VCaP (cell line): ENCODE data around the gene CNTN4.

ENCODE experiments used
- H3K27ac ChIP-seq: fragments of 450-650 bp; 2 replicates; pipeline ENCODE4 v1.5.1; 2017
- TF ChIP-seq, protein P1 (sequence below): fragments of 450-650 bp; conservative IDR thresholded peaks from 2 replicates; pipeline ENCODE4 v1.5.1; 2017; ENCODE audit warnings: mild to moderate bottlenecking, moderate library complexity

Gene CNTN4

DNA sequence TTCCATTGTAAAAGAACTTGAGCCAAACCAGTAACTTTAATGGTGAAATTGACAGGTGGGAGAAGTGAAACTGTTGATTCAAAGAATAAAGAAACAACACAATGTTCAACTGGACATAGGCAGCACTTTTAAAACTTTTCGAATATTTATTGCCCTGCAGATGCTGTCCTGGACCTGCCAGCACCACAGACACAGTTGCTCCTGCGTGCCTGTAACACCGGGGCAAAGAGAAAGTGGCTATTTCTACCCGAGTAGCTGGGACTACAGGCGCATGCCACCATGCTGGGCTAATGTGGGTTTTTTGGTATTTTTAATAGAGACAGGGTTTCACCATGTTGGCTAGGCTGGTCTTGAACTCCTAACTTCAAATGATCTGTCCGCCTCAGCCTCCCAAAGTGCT is 1004.1 kb downstream of the CNTN4 start:
- H3K27ac ChIP-seq, result no peak overlapping the region
- TF ChIP-seq, protein P1, sequence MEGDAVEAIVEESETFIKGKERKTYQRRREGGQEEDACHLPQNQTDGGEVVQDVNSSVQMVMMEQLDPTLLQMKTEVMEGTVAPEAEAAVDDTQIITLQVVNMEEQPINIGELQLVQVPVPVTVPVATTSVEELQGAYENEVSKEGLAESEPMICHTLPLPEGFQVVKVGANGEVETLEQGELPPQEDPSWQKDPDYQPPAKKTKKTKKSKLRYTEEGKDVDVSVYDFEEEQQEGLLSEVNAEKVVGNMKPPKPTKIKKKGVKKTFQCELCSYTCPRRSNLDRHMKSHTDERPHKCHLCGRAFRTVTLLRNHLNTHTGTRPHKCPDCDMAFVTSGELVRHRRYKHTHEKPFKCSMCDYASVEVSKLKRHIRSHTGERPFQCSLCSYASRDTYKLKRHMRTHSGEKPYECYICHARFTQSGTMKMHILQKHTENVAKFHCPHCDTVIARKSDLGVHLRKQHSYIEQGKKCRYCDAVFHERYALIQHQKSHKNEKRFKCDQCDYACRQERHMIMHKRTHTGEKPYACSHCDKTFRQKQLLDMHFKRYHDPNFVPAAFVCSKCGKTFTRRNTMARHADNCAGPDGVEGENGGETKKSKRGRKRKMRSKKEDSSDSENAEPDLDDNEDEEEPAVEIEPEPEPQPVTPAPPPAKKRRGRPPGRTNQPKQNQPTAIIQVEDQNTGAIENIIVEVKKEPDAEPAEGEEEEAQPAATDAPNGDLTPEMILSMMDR, result no peak

- TF ChIP-seq, protein P1, result no peak
- no peak overlapping the region for H3K27ac ChIP-seq
Measured at GRCh38 chr3:3105246-3105645, 1006.6 kb downstream of the CNTN4 start.

DNA sequence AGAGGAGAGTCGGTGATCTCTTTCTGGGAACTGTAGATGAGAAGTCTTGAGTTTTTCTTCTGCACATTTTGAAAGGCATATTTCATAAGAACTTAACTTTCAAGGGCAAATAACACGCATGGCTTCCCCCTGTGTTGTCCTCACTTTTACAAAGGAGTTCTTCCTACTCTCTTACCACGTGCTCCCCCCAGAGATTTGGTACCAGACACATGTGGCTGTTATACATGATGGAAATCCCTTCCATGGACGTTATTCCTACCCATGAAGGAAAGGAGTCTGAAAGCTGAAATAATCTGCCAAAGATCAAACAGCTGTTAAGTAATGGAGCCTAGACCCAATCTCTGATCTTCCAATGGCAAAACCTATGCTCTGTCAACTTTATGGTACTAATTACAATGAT is 1007.1 kb downstream of the CNTN4 start:
- TF ChIP-seq, protein P1, result no peak

GRCh38 chr3:3107181-3107580 is 1008.5 kb downstream of the CNTN4 start:
- H3K27ac ChIP-seq, result no peak overlapping the region; the same call in 1 of the 2 replicates
- TF ChIP-seq, protein P1, result no peak

More for the DNA sequence above, 1007.1 kb downstream of the CNTN4 start:
- no peak overlapping the region for H3K27ac ChIP-seq
